Embryonic facial prominence (tissue), 1 donor: ENCODE measurements around the gene ANKMY1.
"Not testable (repeated sequence)": the region's sequence is repeated elsewhere in the genome, so short reads cannot be mapped to it uniquely, and the experiment has no call there.

Experiments
- DNase-seq: peaks from one replicate; pipeline ENCODE4 v3.0.0-alpha.2; 2016; ENCODE audit errors: extremely low spot score

Gene ANKMY1

DNA sequence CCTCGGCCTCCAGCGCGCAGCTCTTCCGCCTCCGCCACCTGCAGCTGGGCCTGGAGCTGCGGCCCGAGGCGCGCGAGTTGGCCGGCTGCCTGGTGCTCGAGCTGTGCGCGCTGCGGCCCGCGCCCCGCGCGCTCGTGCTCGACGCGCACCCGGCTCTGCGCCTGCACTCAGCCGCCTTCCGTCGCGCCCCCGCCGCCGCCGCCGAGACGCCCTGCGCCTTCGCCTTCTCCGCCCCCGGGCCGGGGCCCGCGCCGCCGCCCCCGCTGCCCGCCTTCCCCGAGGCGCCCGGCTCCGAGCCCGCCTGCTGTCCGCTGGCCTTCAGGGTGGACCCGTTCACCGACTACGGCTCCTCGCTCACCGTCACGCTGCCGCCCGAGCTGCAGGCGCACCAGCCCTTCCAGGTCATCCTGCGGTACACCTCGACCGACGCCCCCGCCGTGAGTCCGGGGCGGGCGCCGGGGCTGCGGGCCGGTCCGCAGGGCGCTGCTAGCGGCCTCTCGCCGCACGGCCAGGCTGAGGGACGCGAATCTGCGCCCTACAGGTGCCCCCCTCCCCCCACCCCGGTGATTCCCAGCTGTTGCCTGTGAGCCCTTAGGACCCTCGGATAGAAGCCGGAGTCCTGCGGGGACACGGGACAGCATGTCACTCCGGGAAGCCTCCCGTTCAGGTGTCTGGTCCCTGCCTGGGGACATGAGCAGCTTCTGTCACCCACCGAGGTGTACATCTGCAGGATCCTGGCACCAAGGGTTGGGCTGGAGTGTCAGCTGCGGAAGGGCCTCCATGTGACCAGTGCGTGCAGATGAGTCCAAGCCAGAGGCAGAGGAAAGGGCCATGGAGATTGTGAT is 11.1 kb upstream of the ANKMY1 start:
- DNase-seq: no peak

DNA sequence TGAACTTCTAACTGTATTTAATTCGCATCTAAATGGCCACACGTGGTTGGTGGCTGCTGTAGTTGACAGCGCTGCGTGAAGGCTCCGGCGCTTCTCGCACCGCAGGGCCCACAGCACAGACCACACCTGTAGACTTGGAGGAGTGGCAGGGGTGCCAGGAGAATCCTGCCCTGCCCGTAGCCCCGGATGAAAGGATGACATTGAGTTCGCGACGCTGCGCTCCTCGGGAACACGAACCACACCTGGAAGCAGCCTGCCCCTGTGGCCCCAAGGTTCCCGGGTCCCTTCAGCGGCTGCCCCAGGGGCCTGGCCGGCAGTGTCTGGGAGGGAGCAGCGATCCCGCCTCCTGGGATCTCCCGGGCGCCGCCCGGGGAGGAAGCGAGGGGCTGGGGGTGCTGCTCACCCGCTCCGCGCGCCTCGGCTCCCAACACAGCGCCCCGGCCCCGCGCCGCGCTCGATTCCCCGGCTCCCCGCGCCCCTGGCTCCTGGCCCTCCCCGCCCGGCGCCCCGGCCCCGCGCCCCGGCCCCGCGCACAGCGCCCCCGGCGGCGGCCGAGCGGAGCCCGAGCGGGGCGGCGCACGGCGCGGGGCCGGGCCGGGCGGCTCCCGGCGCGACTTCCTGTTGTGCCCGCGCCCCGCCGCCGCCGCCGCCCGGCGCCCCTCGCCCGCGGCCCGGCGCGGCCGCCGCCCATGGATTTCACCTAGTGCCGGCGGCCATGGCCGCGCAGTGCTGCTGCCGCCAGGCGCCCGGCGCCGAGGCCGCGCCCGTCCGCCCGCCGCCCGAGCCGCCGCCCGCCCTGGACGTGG is 10.3 kb upstream of the ANKMY1 start, which contains the start of gene RNPEPL1:
Gene RNPEPL1 (plus strand): TSS at position 613 of the 806 bp plus-strand sequence. CDS start 103 bp downstream, at position 716.
- DNase-seq: no peak

- no peak for DNase-seq
Measured at GRCh38 chr2:240567137-240567871, 9.5 kb upstream of the ANKMY1 start.

DNA sequence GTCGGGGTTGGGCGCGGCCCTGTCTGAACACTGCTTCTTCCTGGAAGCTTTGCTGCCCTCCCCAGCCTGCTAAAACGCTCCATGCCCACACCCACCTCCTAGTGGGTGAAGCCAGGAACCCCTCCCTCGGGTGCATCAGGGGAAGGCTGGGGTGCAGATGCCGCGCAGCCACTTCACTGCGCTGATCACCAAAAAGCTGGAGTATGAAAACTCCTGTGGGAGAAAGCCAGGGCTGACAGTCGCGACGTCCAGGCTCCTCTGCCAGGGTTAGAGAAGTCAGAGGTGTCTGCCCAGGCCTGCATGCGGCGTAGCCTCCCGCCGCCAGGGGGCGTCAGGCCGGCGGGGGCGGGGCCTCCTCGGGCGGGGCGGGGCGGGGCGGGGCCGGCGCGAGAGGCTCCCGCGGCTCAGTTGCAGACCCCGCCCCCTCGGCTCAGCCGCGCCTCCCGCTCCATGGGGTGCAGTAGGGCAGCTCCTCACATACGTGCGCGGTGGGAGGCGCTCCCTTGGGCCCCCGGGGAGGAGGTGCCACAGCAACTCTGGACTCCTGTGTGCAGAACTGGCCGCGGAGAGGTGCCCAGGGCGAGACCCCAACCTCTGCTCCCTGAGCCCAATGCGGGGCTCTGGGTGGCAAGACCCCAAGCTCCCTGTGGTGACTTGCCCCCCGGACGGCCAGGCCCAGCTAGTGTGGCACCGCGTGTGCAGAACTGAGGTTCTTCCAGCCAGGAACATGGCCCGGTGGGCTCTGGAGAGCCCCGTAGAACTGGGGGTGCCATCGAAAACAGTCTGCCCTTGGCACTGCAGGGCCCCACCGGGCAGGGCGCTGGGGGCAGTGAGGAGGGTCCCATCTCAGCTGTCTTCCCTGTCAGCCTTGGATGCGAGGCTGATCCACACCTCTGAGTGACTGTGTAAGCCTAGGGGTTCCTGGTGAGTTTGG is 8.7 kb upstream of the ANKMY1 start:
- no peak for DNase-seq

DNA sequence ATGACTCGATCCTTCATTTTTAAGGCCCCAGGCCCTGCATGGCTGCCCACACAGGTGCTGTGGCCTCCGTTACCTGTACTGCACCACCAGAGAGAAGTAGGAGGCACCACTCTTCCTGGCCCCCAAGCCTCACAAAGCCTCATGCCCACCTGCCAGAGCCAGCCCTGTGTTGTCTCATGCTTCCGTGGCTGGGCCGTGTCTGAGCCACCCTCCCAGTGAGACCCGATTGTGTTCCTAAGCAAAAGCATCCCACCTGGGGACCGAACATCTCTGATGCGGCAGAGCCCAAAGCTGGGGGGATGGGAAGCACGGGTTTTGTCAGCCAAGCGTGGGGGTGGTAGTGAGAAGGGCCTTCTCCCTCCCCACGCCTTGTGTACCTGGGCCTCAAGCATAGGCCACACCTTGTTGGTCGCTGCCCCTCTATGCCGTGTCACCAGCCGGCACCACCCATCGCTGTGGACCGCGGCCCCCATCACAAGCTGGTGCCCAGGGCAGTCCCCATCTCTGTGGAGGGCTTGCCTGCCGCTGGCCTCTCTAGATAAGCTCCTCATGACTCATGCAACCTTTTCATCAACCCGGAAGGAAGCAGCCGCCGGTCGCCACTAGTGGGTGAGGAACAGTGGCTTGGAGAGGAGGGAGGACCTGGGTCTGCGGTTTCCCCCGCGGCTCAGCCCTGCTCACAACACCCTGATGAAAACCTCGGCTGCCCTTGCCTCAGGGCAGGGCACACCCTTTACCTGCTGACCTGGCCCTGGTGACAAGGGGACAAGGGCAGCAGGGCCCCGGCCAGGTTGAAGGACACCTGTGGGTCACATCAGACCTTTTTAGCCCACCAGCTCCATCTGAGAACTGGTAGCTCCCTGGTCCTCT is 7.8 kb upstream of the ANKMY1 start:
- no peak for DNase-seq

GRCh38 chr2:240564561-240565332 is 7.0 kb upstream of the ANKMY1 start:
- no peak for DNase-seq

GRCh38 chr2:240563951-240564560 is 6.3 kb upstream of the ANKMY1 start:
- DNase-seq: no peak

- DNase-seq: not testable (repeated sequence)
Measured at GRCh38 chr2:240563231-240563630, 5.4 kb upstream of the ANKMY1 start.

DNA sequence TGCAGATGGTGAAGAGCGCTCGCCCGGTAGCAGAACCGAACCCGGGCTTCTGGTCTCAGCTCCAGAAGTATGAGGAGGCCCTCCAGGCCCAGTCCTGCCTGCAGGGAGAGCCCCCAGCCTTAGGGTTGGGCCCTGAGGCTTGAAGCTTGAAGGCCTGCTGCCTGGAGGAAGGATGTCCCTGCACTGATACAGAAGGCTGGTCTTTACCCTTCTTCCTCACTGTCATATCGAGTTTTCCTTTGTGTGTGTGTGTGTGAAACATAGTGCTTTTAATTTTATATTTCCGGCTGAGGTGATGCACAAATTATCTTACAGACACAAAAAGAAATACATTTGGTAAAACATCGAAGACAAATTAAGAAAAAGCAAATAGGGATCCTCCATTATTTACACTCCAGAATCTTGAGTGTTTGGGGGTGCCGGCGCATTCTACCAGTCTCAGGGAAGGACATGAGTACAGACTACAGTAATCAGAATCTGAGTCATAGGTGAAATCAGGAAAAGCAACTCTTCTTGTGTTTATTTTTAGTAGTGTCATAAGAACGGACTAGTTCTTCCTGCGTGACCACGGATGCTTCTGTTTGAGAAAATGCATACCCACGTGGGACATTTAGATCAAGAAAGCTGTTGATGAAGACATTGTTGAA is 3.7 kb upstream of the ANKMY1 start:
- DNase-seq: no peak

GRCh38 chr2:240560480-240561324 is 2.9 kb upstream of the ANKMY1 start:
- peak; percentile 96 for DNase-seq

DNA sequence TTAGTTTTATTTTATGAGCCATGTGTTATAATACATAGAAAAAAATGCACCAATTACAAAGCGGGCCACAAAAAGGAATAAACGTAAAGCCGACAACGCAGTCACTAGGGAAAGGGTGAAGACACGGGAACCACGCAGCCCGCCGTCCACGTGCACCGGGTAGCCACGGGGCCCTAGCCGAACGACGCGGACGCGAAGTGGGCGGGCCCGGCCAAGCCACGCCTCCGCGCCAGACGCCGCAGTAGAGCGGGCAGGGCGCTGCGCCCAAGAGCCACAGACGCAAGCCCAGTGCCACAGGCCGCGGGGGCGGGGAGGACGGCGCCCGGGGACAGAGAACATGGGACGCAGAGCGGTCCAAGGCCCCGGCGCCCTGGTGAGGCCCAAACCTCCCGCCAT is 2.3 kb upstream of the ANKMY1 start, which contains the start of gene DUSP28:
Gene DUSP28 (plus strand): TSS at position 274 of the 396 bp plus-strand sequence. CDS start 328 bp downstream, outside the sequence.
- DNase-seq: no peak

- DNase-seq: no peak
Measured at GRCh38 chr2:240559286-240559685, 1.5 kb upstream of the ANKMY1 start.

- DNase-seq: no peak
Measured at GRCh38 chr2:240558236-240558761, 511 bp upstream of the ANKMY1 start.

DNA sequence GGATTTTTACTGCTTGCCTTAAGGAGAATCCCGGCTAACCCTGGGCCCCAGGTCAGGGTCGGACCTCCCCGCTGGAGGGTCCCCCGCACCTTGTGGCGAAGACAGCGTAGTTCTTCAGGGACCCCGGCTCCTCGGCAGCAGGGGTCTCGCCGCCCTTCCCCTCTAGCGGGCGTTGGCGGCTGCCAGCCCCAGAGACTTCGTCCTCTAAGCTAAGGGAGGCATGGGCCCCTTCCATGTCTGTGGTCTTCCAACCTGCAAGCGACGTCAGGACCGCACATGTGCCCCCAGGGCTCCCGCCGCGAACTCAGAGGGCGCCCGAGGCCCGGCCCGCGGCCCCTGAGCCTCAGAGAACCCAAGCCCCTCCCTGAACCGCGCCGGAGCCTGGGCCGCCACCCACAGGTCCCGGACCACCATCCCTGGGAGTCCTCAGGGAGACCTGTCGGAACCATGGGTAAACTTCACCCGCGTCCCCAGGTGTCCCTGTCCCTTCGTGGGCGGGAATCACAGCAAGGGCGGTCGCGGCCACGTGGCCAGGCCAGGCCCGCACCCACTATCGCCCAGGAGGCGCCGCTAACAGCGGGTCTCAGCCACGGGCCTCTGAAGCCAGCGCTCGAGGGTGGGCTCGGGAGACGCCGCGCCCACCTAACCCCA is 562 bp downstream of the ANKMY1 start:
- no peak for DNase-seq

DNA sequence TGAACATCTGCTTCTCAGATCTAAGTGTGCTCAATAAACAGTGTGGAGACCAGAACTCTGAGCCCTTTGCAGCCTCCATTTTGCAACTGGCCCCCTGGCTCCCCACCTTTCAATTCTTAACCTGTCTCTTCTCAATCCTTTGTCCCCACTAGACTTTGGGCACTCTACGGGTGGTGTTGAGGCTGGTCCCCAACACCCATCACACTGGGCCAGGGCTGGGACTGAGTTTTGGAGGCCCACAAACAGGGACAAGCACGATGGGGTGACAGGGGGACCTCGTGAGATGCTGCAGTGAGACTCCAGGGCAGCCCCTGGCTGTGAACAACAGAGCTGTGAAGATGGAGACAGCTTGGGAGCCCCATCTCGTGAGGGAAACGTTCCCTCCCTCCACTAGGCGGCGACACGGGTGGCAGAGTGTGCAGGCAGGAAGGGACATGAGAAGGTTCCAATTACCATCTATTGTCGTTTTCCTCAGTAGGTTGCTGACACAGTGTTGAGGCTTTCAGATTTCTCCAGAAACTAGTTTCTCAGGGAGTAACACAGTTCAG is 1.2 kb downstream of the ANKMY1 start:
- no peak for DNase-seq
